Esophagus squamous epithelium (tissue), 4 donors: ENCODE data around the gene HIPK2.

Experiments used
- POLR2A ChIP-seq, 4 donors: fragments of 450-650 bp; IDR thresholded peaks; one replicate each; pipeline ENCODE4 v1.6.1; 2017; ENCODE audit warnings: antibody characterized with exemption in 4 of 4, mild to moderate bottlenecking in 4 of 4, moderate library complexity in 3 of 4
- TF ChIP-seq, protein P1 (sequence below), 6 experiments: fragments of 450-650 bp in 4 of 6; fragments of 200-600 bp in 2 of 6; sonication (generic) in 2 of 6; IDR thresholded peaks; one replicate each; pipeline ENCODE4 v1.5.1; 2016 to 2019; ENCODE audit warnings: antibody characterized with exemption in 6 of 6, mild to moderate bottlenecking in 4 of 6, moderate library complexity in 4 of 6

DNA sequence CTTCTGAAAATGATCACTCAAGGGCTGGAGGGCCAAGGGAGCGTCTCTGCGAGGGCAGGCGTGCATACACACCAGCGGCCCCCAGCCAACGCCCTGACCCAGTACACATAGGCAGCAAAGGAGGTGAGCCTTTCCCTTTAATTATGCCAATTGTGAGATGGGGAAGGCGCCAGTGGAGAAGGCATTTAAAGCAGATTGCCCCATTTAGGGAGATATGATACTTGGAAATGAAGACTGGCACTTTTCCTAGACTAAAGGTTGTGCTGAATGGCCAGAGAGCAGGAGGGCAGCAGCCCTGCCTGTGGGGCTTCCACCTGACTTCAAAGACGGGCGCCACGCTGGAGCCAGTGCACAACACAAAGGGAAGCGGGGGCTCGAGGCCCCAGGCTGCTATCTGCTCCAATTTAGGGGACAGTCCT, 24.1 kb downstream of the HIPK2 start:
- TF ChIP-seq, protein P1, sequence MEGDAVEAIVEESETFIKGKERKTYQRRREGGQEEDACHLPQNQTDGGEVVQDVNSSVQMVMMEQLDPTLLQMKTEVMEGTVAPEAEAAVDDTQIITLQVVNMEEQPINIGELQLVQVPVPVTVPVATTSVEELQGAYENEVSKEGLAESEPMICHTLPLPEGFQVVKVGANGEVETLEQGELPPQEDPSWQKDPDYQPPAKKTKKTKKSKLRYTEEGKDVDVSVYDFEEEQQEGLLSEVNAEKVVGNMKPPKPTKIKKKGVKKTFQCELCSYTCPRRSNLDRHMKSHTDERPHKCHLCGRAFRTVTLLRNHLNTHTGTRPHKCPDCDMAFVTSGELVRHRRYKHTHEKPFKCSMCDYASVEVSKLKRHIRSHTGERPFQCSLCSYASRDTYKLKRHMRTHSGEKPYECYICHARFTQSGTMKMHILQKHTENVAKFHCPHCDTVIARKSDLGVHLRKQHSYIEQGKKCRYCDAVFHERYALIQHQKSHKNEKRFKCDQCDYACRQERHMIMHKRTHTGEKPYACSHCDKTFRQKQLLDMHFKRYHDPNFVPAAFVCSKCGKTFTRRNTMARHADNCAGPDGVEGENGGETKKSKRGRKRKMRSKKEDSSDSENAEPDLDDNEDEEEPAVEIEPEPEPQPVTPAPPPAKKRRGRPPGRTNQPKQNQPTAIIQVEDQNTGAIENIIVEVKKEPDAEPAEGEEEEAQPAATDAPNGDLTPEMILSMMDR (IDR thresholded peaks at IDR 0.05) = no peak
- no peak for TF ChIP-seq POLR2A (IDR thresholded peaks at IDR 0.05)
